Uterus (tissue), 2 donors: Measurements from ENCODE around the gene TMEM140.

Experiments used
- POLR2A ChIP-seq, 2 donors: fragments of 450-650 bp; IDR thresholded peaks; one replicate each; pipeline ENCODE4 v1.6.1; 2016; ENCODE audit warnings: antibody characterized with exemption in 2 of 2, mild to moderate bottlenecking in 1 of 2, moderate library complexity in 1 of 2
- TF ChIP-seq, protein P1 (sequence below), 4 experiments: fragments of 200-600 bp in 2 of 4; fragments of 450-650 bp in 2 of 4; sonication (generic) in 2 of 4; IDR thresholded peaks; one replicate each; pipeline ENCODE4 v1.5.1; 2016 to 2019; ENCODE audit warnings: antibody characterized with exemption in 4 of 4, mild to moderate bottlenecking in 2 of 4, moderate library complexity in 1 of 4

DNA sequence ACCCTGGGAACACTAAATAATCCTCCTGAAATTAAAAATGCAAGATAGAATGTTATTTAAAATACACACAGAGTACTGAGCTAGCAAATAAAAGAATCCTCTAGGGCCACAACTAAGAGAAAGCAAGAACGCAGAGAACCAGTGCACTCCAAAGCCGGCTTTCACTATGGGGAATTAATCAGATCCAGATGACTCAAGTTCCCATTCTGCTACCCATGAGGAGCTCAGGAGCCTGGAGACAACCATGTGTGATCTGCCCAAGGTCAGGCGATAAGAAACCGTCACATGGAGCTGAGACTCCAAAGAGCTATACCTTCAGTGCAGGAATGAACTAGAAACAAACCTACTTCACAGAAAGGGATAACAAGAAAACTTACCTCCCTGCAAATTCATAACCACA is 42.1 kb downstream of the TMEM140 start:
- TF ChIP-seq, protein P1, sequence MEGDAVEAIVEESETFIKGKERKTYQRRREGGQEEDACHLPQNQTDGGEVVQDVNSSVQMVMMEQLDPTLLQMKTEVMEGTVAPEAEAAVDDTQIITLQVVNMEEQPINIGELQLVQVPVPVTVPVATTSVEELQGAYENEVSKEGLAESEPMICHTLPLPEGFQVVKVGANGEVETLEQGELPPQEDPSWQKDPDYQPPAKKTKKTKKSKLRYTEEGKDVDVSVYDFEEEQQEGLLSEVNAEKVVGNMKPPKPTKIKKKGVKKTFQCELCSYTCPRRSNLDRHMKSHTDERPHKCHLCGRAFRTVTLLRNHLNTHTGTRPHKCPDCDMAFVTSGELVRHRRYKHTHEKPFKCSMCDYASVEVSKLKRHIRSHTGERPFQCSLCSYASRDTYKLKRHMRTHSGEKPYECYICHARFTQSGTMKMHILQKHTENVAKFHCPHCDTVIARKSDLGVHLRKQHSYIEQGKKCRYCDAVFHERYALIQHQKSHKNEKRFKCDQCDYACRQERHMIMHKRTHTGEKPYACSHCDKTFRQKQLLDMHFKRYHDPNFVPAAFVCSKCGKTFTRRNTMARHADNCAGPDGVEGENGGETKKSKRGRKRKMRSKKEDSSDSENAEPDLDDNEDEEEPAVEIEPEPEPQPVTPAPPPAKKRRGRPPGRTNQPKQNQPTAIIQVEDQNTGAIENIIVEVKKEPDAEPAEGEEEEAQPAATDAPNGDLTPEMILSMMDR (IDR thresholded peaks at IDR 0.05), result no peak
- TF ChIP-seq POLR2A (IDR thresholded peaks at IDR 0.05), result no peak
